8988T (cell line): ENCODE measurements around the gene IMP4.

ENCODE experiments used
- DNase-seq: peaks from one replicate; pipeline ENCODE4 v3.0.0; 2011

The IMP4 gene

GRCh38 chr2:130336877-130337734, 5.6 kb upstream of the IMP4 start:
- DNase-seq = peak; percentile 87

GRCh38 chr2:130337735-130338325, 4.9 kb upstream of the IMP4 start:
- DNase-seq = no peak

DNA sequence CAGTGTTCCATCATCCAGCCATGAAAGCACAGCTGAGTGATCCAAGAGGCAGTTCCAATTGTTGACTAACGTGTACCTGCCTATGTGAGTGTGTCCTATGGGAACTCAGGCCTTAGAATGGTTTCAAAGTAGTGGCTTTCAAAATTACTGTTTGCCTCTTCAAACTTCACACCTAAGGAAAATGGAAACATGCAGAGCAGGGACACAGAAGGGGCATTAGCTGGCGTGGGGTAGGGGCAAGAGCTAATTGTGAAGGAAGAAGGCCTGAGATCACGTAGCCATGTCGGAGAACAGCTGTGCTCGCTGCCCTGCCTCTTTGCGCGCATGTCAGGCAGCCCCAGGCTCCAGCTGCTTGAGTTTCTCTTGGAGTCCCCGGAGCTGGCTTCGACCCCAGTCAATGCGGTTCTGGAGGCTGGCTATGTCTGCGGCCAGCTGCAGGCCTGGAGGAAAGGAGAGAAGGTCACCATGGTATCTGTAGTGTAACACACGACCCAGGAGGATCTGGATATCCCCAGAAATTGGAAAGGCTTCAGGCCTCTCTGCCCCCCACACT, 3.8 kb upstream of the IMP4 start:
- DNase-seq = no peak

DNA sequence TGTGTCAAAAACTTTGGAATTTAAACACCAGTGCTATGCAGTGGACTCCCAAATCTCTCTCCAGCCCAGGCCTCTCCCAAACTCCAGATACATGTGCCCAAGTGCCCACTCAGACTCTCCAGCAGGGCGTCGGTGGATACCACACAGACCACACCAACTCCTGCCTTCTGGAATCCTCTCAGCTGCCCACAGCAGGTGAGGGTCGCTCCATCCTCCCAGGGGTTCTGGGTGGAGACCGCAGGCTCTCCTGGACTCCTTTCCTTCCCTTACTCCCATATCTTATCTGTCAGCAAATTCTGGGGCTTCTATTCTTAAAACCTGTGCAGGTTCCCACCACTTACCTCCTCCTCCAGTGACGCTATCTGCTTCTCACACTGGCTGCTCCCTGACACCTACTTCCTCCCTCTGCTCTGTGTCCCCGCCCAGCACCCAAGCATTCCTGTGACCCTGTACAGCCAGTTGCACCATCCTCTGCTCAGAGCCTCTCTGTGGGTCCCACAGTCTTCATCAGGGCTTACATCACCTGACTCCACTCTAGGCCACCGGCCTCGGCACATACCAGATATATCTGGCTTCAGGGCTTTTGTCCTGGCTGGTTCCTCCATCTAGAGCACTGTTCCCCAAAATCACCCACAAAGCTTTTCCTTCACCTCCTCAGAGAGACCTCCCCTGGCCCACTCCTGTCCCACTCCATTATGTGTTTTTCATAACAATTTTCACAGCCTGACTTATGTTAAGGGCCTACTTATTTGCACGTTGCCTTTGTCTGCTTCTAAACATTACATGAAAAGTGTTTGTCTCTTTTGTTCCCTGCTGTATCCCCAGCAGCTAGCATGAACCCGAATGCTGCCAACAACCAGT, 2.6 kb upstream of the IMP4 start:
- DNase-seq = no peak

- no peak for DNase-seq
Observed at GRCh38 chr2:130341562-130342019, 1.1 kb upstream of the IMP4 start.

GRCh38 chr2:130342020-130342532, 621 bp upstream of the IMP4 start:
- DNase-seq = peak; percentile 80

- no peak for DNase-seq
Observed at GRCh38 chr2:130344578-130344977, 1.9 kb downstream of the IMP4 start.

GRCh38 chr2:130345091-130345490, 2.4 kb downstream of the IMP4 start:
- no peak for DNase-seq

- DNase-seq = no peak
Observed at GRCh38 chr2:130345611-130346010, 2.9 kb downstream of the IMP4 start.

DNA sequence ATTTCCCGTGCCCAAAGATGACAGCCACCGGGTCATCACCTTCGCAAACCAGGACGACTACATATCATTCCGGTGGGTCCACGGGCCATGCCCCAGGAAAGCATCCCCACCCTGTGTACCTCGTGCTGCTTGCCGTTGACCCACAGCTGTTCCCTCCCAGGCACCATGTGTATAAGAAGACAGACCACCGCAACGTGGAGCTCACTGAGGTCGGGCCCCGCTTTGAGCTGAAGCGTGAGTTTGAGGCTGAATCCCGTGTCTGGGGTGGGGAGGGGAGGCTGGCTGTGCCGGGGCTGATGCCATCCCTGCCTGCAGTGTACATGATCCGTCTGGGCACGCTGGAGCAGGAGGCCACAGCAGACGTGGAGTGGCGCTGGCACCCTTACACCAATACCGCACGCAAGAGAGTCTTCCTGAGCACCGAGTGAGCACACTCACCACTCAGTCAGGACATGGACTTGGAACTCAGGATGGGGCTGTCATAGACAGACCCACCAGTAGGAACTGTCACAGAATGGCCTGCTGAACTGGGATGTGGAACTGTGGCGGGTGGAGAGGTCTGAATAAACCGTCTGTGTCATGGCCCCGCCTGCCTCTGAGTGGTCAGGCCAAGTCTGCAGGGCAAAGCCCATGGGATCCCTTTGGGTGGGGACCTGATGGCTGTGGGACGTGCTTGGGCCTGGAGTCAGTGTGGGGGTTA, 3.5 kb downstream of the IMP4 start:
- no peak for DNase-seq

DNA sequence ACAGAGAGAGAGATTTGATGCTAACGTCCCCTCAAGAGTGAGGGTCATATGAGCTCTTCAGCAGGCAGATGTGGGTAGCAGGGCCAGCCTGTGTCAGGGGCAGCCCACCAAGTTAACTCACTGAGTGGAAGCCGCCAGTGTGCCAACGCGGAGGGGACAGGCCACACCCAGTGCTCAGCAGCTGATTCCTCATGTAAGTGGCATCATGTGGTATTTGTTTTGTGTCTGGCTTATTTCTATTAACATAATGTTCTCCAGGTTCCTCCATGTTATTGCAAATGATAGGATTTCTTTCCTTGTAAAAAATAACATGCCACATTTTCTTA, 4.0 kb downstream of the IMP4 start:
- no peak for DNase-seq

DNA sequence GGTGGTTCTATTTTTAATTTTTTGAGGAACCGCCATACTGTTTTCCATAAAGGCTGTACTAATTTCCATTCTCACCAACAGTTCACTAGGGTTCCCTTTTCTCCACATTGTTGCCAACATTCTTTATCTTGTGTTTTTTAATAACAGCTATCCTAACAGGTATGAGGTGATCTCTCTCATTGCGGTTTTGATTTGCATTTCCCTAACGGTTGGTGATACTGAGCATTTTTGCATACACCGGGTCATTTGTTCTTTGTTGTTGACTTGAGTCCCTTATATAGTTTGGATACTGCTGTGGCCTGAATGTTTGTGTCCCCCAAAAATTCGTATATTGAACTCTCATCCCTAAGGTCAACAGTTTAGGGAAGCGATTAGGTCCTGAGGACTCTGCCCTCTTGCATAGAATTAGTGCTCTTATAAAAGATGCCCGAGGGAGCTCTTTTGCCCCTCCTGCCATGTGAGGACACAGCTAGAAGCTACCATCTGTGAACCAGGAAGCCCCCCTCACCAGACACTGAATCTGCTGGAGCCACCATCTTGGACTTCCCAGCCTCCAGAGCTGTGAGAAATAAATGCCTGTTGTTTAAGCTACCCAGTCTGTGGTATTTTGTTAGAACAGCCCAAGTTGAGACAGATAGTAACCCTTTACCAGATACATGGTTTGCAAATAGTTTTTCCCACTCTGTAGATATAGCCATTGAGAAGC, 4.7 kb downstream of the IMP4 start:
- no peak for DNase-seq

GRCh38 chr2:130349174-130349573, 6.5 kb downstream of the IMP4 start:
- no peak for DNase-seq

DNA sequence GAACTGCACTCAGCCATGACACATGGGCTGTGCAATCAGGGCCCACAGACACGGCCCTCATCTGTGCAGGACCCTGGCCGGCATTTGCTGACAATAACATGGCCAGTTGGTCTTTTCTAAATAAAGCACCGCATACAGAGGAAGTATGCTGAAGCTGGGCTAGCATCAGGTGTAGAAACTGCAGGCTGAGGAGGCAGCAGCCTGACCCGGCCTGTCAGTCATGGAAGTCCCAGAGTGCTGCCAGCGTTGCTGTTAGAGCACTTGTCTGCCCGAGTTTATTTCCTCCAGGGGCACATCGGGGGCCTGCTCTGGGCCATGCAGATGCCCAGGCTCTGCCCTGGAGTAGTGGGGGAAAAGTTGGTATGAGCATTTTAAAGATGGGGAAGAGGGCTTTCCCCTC, 9.0 kb downstream of the IMP4 start:
- no peak for DNase-seq

GRCh38 chr2:130352237-130352636, 9.5 kb downstream of the IMP4 start:
- no peak for DNase-seq

GRCh38 chr2:130353291-130354138, 10.8 kb downstream of the IMP4 start:
- DNase-seq = no peak

- no peak for DNase-seq
Observed at GRCh38 chr2:130354139-130354428, 11.4 kb downstream of the IMP4 start.

DNA sequence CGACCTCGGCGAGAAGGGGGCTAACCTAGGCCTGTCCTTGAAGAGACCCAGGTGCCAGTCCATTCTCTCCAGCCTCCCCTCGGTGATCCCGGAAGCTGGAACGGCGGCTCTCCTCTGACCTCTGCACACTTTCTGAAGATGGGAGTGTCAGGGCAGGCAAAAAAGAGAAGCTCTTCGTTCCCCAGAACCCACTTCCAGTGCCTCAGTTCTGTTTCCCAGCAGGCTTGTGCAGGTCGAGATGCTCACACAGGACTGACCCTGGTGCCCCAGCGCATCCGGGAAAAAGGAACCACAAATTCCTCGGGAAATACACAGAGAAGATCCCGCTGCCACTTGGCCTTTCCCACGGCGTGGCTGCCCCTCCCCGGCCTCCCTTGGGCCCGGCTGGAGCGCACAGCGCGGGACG, 12.5 kb downstream of the IMP4 start:
- no peak for DNase-seq

GRCh38 chr2:130355578-130356431, 13.1 kb downstream of the IMP4 start, which contains the start of gene PTPN18:
Gene PTPN18 (plus strand): TSS chr2:130356056. CDS start chr2:130356108, 52 bp downstream.
- DNase-seq = peak; percentile 63

DNA sequence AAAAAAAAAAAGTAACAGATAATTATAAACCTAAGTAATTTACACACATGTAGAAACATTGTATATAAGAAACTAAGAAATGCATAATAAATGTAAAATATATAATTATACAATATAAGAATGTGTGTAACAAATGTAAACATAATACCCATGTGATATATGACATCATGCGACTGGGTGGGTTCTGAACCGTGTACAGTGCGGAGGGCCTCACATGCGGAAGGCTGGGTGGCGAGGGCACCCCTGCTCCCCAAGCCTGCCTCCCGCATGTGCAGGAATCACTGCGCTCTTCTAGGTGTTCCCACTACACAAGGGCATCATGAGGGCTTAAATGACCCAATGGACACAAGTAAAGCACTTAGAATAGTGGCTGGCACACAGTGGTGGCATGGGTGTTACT, 15.2 kb downstream of the IMP4 start:
- no peak for DNase-seq
